H9 (cell line): ENCODE data around the gene ZCCHC10. TPM values are rescaled to one million over a fixed set of nuclear protein-coding genes. Genes with fewer than 3 reads are reported as not detected.
"Not testable (repeated sequence)": the region's sequence is repeated elsewhere in the genome, so short reads cannot be mapped to it uniquely, and the experiment has no call there.

ENCODE experiments used
- DNase-seq: peaks from one replicate; pipeline ENCODE4 v3.0.0-alpha.2; 2017
- H2AFZ ChIP-seq: one replicate; pipeline ENCODE4 v1.6.1; 2013; ENCODE audit warnings: mild to moderate bottlenecking, low read length, control low read depth, moderate library complexity
- H2AK5ac ChIP-seq: 2 replicates; pipeline ENCODE4 v1.6.1; 2013; ENCODE audit warnings: low read length, control low read depth, mixed read lengths; ENCODE audit not compliant: insufficient read length
- H2BK120ac ChIP-seq: one replicate; pipeline ENCODE4 v1.6.1; 2013; ENCODE audit warnings: low read depth, mild to moderate bottlenecking, low read length, control low read depth, inconsistent platforms; ENCODE audit not compliant: poor library complexity, severe bottlenecking
- H2BK12ac ChIP-seq: 2 replicates; pipeline ENCODE4 v1.6.1; 2013; ENCODE audit warnings: low read length, control low read depth, mixed read lengths, low read depth; ENCODE audit not compliant: insufficient read length
- H2BK15ac ChIP-seq: 2 replicates; pipeline ENCODE4 v1.6.1; 2013; ENCODE audit warnings: low read depth, low read length, control low read depth
- H2BK20ac ChIP-seq: one replicate; pipeline ENCODE4 v1.6.1; 2013; ENCODE audit warnings: low read depth, mild to moderate bottlenecking, low read length, control low read depth, inconsistent platforms; ENCODE audit not compliant: poor library complexity, severe bottlenecking
- H2BK5ac ChIP-seq: 2 replicates; pipeline ENCODE4 v1.6.1; 2013; ENCODE audit warnings: low read length, control low read depth, mixed read lengths; ENCODE audit not compliant: insufficient read length
- H3K14ac ChIP-seq: 2 replicates; pipeline ENCODE4 v1.6.1; 2013; ENCODE audit warnings: low read length, control low read depth; ENCODE audit not compliant: insufficient read depth
- H3K18ac ChIP-seq: 2 replicates; pipeline ENCODE4 v1.6.1; 2013; ENCODE audit warnings: low read depth, mild to moderate bottlenecking, mixed read lengths, low read length, control low read depth; ENCODE audit not compliant: insufficient read length
- H3K23ac ChIP-seq: 2 replicates; pipeline ENCODE4 v1.6.1; 2013; ENCODE audit warnings: low read length, control low read depth, mixed read lengths, low read depth; ENCODE audit not compliant: insufficient read length
- H3K23me2 ChIP-seq: 2 replicates; pipeline ENCODE4 v1.6.1; 2013; ENCODE audit warnings: low read depth, mild to moderate bottlenecking, mixed read lengths, low read length, control low read depth; ENCODE audit not compliant: insufficient read length, poor library complexity, severe bottlenecking
- H3K27ac ChIP-seq: 2 replicates; pipeline ENCODE4 v1.5.1; 2013; ENCODE audit warnings: low read length, control low read depth, mixed read lengths, low read depth; ENCODE audit not compliant: insufficient read length
- H3K27me3 ChIP-seq: 2 replicates; pipeline ENCODE4 v1.6.1; 2013; ENCODE audit warnings: low read length, control low read depth, inconsistent platforms; ENCODE audit not compliant: insufficient read depth
- H3K4ac ChIP-seq: 2 replicates; pipeline ENCODE4 v1.6.1; 2013; ENCODE audit warnings: low read depth, mild to moderate bottlenecking, control low read depth, inconsistent platforms, low read length, moderate library complexity
- H3K4me1 ChIP-seq: 2 replicates; pipeline ENCODE4 v1.6.1; 2013; ENCODE audit warnings: low read length, control low read depth, inconsistent platforms; ENCODE audit not compliant: insufficient read depth
- H3K4me2 ChIP-seq: 2 replicates; pipeline ENCODE4 v1.6.1; 2013; ENCODE audit warnings: low read length, control low read depth, mixed read lengths; ENCODE audit not compliant: insufficient read length, insufficient read depth
- H3K56ac ChIP-seq: 2 replicates; pipeline ENCODE4 v1.6.1; 2013; ENCODE audit warnings: low read depth, mild to moderate bottlenecking, mixed read lengths, low read length, control low read depth; ENCODE audit not compliant: insufficient read length
- H3K79me1 ChIP-seq: 2 replicates; pipeline ENCODE4 v1.6.1; 2013; ENCODE audit warnings: low read depth, mild to moderate bottlenecking, moderate library complexity, low read length, control low read depth, inconsistent platforms; ENCODE audit not compliant: insufficient read depth, poor library complexity, severe bottlenecking
- H3K79me2 ChIP-seq: 2 replicates; pipeline ENCODE4 v1.6.1; 2013; ENCODE audit warnings: low read length, control low read depth, inconsistent platforms; ENCODE audit not compliant: insufficient read depth
- H3K9ac ChIP-seq: 2 replicates; pipeline ENCODE4 v1.6.1; 2013; ENCODE audit warnings: low read length, control low read depth, mixed read lengths; ENCODE audit not compliant: insufficient read length; ENCODE audit errors: extremely low read depth
- H3K9me3 ChIP-seq: one replicate; pipeline ENCODE4 v1.6.1; 2013; ENCODE audit warnings: low read depth, low read length, inconsistent platforms; ENCODE audit not compliant: control insufficient read depth
- H3T11ph ChIP-seq: one replicate; pipeline ENCODE4 v1.6.1; 2013; ENCODE audit warnings: mild to moderate bottlenecking, low read length, control low read depth, inconsistent platforms
- H4K20me1 ChIP-seq: one replicate; pipeline ENCODE4 v1.6.1; 2013; ENCODE audit not compliant: control insufficient read depth, insufficient read length, insufficient read depth
- H4K5ac ChIP-seq: 2 replicates; pipeline ENCODE4 v1.6.1; 2013; ENCODE audit warnings: low read depth, mild to moderate bottlenecking, mixed read lengths, low read length, control low read depth; ENCODE audit not compliant: insufficient read length
- H4K8ac ChIP-seq: replicated peaks from 2 replicates; pipeline ENCODE4 v1.6.1; 2013; ENCODE audit warnings: low read length, control low read depth, mixed read lengths, low read depth; ENCODE audit not compliant: insufficient read length
- H4K91ac ChIP-seq: 2 replicates; pipeline ENCODE4 v1.6.1; 2013; ENCODE audit warnings: low read depth, mild to moderate bottlenecking, moderate library complexity, mixed read lengths, low read length, control low read depth; ENCODE audit not compliant: insufficient read length
- H3K27ac Mint-ChIP-seq, 3 experiments: 2 replicates in 2 of 3; 3 replicates in 1 of 3; pipeline ENCODE4 v1.8.0; 2020 to 2021; ENCODE audit warnings: mixed read lengths in 3 of 3, mild to moderate bottlenecking in 1 of 3, moderate library complexity in 1 of 3
- H3K27me3 Mint-ChIP-seq: 2 replicates; pipeline ENCODE4 v1.8.0; 2021; ENCODE audit warnings: low read depth, mild to moderate bottlenecking, moderate library complexity, mixed read lengths
- H3K36me3 Mint-ChIP-seq, 3 experiments: 2 replicates in 2 of 3; 3 replicates in 1 of 3; pipeline ENCODE4 v1.8.0; 2020 to 2021; ENCODE audit warnings: low read depth in 3 of 3, mixed read lengths in 3 of 3; ENCODE audit not compliant: insufficient read depth in 1 of 3
- H3K4me1 Mint-ChIP-seq, 2 experiments: 2 replicates each; pipeline ENCODE4 v1.8.0; 2020; ENCODE audit warnings: mixed read lengths in 2 of 2
- H3K4me3 Mint-ChIP-seq, 2 experiments: 2 replicates in 1 of 2; 3 replicates in 1 of 2; pipeline ENCODE4 v1.8.0; 2020 to 2021; ENCODE audit warnings: mild to moderate bottlenecking in 2 of 2, mixed read lengths in 2 of 2, moderate library complexity in 1 of 2
- H3K9me3 Mint-ChIP-seq, 2 experiments: 2 replicates in 1 of 2; 3 replicates in 1 of 2; pipeline ENCODE4 v1.8.0; 2020; ENCODE audit warnings: mild to moderate bottlenecking in 2 of 2, mixed read lengths in 2 of 2, moderate library complexity in 1 of 2
- WGBS: extraction: QIAGEN DNeasy Blood & Tissue Kit; methylation state at CpG from one replicate; pipeline ENCODE4 v1.1.7; 2013; ENCODE audit warnings: missing lambda C conversion rate, low lambda C conversion rate, mixed read lengths; ENCODE audit not compliant: insufficient read length; ENCODE audit errors: extremely low coverage; 5-methylcytosine and 5-hydroxymethylcytosine counted together
- total RNA-seq: library from RNA; stranded (reverse); gene quantifications from 2 replicates; pipeline ENCODE4 v1.2.1, GENCODE V29; 2021
- TF ChIP-seq, protein P1 (sequence below): fragments of 200-600 bp; sonication (generic); conservative IDR thresholded peaks from 3 replicates; pipeline ENCODE4 v1.8.0; 2021; ENCODE audit warnings: antibody characterized with exemption, mild to moderate bottlenecking

ZCCHC10 gene
- total RNA-seq, 1 experiment from 2014 or later: 34.0 TPM

DNA sequence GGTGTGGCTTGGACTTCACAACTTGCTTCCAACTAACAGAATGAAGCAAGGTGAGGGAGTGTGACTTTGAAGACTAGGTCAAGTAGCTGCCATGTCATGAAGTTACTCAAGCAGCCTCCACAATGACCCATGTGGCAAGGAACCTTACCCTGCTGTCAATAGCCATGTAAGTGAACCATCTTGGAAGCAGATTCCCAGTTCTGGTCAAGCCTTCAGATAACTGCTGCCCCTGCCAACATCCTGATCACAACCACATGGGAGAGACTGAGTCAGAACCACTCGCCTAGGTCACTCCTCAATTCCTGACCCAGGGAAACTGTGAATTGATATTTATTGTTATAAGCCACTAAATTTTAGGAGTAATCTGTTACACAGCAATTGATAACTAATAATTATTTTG lies 10.9 kb downstream of the ZCCHC10 start:
- no peaks in the 10 kb centered on the region for H3K9me3 ChIP-seq
- Mint-ChIP-seq H3K4me1 (no peaks in the 10 kb centered on the region), H3K27me3 (no peaks in the 10 kb centered on the region), H3K4me3 (no peak overlapping the region), H3K36me3 (peaks cover 12 to 26% (median 23%) of the 10 kb centered on the region in 3 experiments), H3K27ac (no peak overlapping the region), H3K9me3 (peaks cover 2 to 4% of the 10 kb centered on the region in 2 experiments; a peak in 2 of 5 replicates)
- no peak overlapping the region for H3K9ac ChIP-seq
- H3K4ac ChIP-seq: no peak overlapping the region
- H3K79me2 ChIP-seq: no peaks in the 10 kb centered on the region
- no peak overlapping the region for H2AFZ ChIP-seq
- no peak overlapping the region for H3K4me2 ChIP-seq
- H2BK5ac ChIP-seq: no peak overlapping the region
- H3K27ac ChIP-seq: no peak overlapping the region
- no peaks in the 10 kb centered on the region for H3K27me3 ChIP-seq
- no peaks in the 10 kb centered on the region for H4K20me1 ChIP-seq
- TF ChIP-seq, protein P1, sequence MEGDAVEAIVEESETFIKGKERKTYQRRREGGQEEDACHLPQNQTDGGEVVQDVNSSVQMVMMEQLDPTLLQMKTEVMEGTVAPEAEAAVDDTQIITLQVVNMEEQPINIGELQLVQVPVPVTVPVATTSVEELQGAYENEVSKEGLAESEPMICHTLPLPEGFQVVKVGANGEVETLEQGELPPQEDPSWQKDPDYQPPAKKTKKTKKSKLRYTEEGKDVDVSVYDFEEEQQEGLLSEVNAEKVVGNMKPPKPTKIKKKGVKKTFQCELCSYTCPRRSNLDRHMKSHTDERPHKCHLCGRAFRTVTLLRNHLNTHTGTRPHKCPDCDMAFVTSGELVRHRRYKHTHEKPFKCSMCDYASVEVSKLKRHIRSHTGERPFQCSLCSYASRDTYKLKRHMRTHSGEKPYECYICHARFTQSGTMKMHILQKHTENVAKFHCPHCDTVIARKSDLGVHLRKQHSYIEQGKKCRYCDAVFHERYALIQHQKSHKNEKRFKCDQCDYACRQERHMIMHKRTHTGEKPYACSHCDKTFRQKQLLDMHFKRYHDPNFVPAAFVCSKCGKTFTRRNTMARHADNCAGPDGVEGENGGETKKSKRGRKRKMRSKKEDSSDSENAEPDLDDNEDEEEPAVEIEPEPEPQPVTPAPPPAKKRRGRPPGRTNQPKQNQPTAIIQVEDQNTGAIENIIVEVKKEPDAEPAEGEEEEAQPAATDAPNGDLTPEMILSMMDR: no peak
- no peaks in the 10 kb centered on the region for H3K23me2 ChIP-seq
- peaks cover 4% of the 10 kb centered on the region for H3K79me1 ChIP-seq
- H3K4me1 ChIP-seq: no peaks in the 10 kb centered on the region
- H2BK20ac ChIP-seq: no peak overlapping the region
- H4K8ac ChIP-seq: no peak overlapping the region
- H2AK5ac ChIP-seq: no peak overlapping the region
- no peak overlapping the region for H2BK120ac ChIP-seq
- no peak overlapping the region for H4K5ac ChIP-seq
- no peak overlapping the region for H3K18ac ChIP-seq
- no peak overlapping the region for H3T11ph ChIP-seq
- H3K14ac ChIP-seq: no peak overlapping the region
- WGBS: no CpG with 5 or more reads among the region's 1 CpG
- H3K56ac ChIP-seq: no peak overlapping the region
- no peak overlapping the region for H2BK15ac ChIP-seq
- H3K23ac ChIP-seq: no peak overlapping the region
- H2BK12ac ChIP-seq: no peak overlapping the region
- no peak overlapping the region for H4K91ac ChIP-seq
- no peak for DNase-seq

- H3K23ac ChIP-seq, H3K23me2 ChIP-seq, H3K4me1 ChIP-seq, H2AK5ac ChIP-seq, H3K9me3 ChIP-seq, H3K79me2 ChIP-seq, H2BK15ac ChIP-seq, H4K91ac ChIP-seq, H3K27ac ChIP-seq, H3K4me1 Mint-ChIP-seq, H3K27me3 Mint-ChIP-seq, H3K27ac Mint-ChIP-seq, H4K5ac ChIP-seq, H3K4me2 ChIP-seq, H2AFZ ChIP-seq, H3K4me3 Mint-ChIP-seq, H4K8ac ChIP-seq, H3K9me3 Mint-ChIP-seq, H3K27me3 ChIP-seq, H2BK12ac ChIP-seq, DNase-seq, H3K9ac ChIP-seq, H2BK5ac ChIP-seq, H3K56ac ChIP-seq, H2BK20ac ChIP-seq, H2BK120ac ChIP-seq, H3K18ac ChIP-seq, H3K79me1 ChIP-seq, H3T11ph ChIP-seq, H3K14ac ChIP-seq, H4K20me1 ChIP-seq, H3K4ac ChIP-seq: not testable (repeated sequence)
- no CpG with 5 or more reads among the region's 6 CpGs for WGBS
- peaks cover 15 to 29% (median 20%) of the 10 kb centered on the region in 3 experiments for H3K36me3 Mint-ChIP-seq
Measured at GRCh38 chr5:133008455-133008854, 17.9 kb downstream of the ZCCHC10 start.
